ENCODE measurements around the gene VPS13C.

DNA sequence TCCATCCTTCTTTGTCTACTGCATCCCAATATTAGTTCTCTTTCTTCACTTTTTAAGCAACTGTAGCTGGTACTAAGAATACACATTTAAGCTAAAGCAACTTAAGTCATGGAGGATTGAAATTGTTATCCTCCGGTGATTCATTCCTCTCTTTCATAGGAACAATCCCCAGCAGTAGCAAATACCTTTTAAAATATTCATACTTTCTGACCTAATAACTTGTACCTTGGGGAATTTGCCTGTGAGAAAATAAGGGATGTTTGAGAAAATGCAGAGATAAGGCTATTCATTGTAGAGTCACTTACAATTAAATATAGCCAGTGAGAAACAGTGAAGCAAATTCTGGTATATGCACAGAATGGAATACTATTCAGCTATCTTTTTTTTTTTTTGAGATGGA is 66.0 kb downstream of the VPS13C start:
- no peak for TF ChIP-seq FOXM1 (IDR thresholded peaks at IDR 0.05; ENCODE audit: borderline replicate concordance)
- TF ChIP-seq, protein P1, sequence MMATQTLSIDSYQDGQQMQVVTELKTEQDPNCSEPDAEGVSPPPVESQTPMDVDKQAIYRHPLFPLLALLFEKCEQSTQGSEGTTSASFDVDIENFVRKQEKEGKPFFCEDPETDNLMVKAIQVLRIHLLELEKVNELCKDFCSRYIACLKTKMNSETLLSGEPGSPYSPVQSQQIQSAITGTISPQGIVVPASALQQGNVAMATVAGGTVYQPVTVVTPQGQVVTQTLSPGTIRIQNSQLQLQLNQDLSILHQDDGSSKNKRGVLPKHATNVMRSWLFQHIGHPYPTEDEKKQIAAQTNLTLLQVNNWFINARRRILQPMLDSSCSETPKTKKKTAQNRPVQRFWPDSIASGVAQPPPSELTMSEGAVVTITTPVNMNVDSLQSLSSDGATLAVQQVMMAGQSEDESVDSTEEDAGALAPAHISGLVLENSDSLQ (IDR thresholded peaks at IDR 0.05) = no peak
- TF ChIP-seq SUZ12 (IDR thresholded peaks at IDR 0.05) = no peak
- TF ChIP-seq NFRKB (IDR thresholded peaks at IDR 0.05) = no peak
- no peak for TF ChIP-seq ELF4 (IDR thresholded peaks at IDR 0.05)
- TF ChIP-seq FOXA1 (IDR thresholded peaks at IDR 0.05) = no peak
- TF ChIP-seq FOXK2 (IDR thresholded peaks at IDR 0.05) = no peak
- TF ChIP-seq SP1 (IDR thresholded peaks at IDR 0.05) = no peak
- TF ChIP-seq HDGF (IDR thresholded peaks at IDR 0.05; ENCODE audit: borderline replicate concordance) = no peak
